ENCODE measurements around the gene SUN2. TPM values are rescaled to one million over a fixed set of nuclear protein-coding genes. Genes with fewer than 3 reads are reported as not detected.
A peak's percentile ranks its signal among the peaks of the same experiment; 100 is the strongest.

The SUN2 gene
- total RNA-seq, 1 donor from 2014 or later, result 148 TPM

DNA sequence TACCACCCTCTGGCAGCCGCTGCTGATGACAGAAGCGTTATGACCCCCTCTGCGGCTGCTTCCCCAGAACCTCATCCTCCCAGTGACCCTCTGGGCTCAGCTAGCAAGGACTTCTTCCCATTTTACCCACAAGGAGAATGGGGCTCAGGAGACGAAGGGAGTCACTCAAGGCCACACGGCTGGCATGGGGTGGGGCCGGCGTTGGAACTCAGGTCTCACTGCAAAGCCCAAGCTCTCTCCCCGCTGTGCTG, 16.8 kb upstream of the SUN2 start:
- no peak for DNase-seq (ENCODE audit: extremely low spot score, unreplicated experiment)
- TF ChIP-seq, protein P1, sequence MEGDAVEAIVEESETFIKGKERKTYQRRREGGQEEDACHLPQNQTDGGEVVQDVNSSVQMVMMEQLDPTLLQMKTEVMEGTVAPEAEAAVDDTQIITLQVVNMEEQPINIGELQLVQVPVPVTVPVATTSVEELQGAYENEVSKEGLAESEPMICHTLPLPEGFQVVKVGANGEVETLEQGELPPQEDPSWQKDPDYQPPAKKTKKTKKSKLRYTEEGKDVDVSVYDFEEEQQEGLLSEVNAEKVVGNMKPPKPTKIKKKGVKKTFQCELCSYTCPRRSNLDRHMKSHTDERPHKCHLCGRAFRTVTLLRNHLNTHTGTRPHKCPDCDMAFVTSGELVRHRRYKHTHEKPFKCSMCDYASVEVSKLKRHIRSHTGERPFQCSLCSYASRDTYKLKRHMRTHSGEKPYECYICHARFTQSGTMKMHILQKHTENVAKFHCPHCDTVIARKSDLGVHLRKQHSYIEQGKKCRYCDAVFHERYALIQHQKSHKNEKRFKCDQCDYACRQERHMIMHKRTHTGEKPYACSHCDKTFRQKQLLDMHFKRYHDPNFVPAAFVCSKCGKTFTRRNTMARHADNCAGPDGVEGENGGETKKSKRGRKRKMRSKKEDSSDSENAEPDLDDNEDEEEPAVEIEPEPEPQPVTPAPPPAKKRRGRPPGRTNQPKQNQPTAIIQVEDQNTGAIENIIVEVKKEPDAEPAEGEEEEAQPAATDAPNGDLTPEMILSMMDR (IDR thresholded peaks at IDR 0.05), result no peak
- peaks cover 2% of the 10 kb centered on the region for H3K4me1 Mint-ChIP-seq (ENCODE audit: unreplicated experiment)
- no peak overlapping the region for H3K27ac Mint-ChIP-seq (ENCODE audit: unreplicated experiment)
- no peaks in the 10 kb centered on the region for H3K27me3 Mint-ChIP-seq (ENCODE audit: unreplicated experiment)
- no peaks in the 10 kb centered on the region for H3K36me3 Mint-ChIP-seq (ENCODE audit: unreplicated experiment)
- H3K4me3 Mint-ChIP-seq (ENCODE audit: unreplicated experiment), result no peak overlapping the region
- H3K9me3 Mint-ChIP-seq (ENCODE audit: unreplicated experiment), result no peaks in the 10 kb centered on the region

DNA sequence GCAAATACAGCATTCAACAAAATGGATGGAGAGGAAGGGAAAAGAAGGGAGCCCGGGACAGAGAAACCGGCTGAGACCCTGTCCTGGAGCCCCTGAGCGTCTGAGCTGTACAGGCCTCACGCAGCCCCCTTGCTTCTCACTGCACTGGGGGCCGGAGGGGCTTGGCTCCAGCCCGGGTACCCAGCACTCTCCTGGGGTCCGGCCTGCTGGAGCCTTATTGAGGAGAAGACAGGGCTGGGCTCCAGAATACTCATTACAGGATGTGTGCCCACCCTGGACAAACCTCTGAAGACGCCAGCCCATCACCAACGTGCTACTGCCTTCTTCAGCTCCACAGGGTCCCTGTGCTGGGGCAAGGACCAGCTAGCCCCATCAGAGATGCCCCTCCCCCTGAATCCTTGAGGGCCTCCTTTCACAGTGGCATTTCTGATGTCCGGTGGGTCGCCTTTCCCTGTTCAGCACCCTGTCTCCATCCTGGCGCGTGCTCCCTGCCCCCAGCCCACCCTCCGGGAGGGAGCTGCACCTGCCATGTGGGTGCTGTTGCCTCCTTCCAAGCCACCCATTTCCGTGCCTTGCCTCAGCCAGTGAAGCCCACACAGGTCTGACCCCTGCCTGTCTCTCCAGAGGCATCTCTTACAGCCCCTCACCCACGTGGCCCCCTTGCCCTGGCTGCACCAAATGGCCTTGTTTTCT, 14.6 kb upstream of the SUN2 start:
- Mint-ChIP-seq H3K36me3 (ENCODE audit: unreplicated experiment) (no peaks in the 10 kb centered on the region), H3K9me3 (ENCODE audit: unreplicated experiment) (no peaks in the 10 kb centered on the region), H3K4me1 (ENCODE audit: unreplicated experiment) (peaks cover 2% of the 10 kb centered on the region), H3K4me3 (ENCODE audit: unreplicated experiment) (no peak overlapping the region), H3K27ac (ENCODE audit: unreplicated experiment) (no peak overlapping the region), H3K27me3 (ENCODE audit: unreplicated experiment) (no peaks in the 10 kb centered on the region)
- DNase-seq (ENCODE audit: extremely low spot score, unreplicated experiment), result no peak
- TF ChIP-seq, protein P1 (IDR thresholded peaks at IDR 0.05), result no peak

DNA sequence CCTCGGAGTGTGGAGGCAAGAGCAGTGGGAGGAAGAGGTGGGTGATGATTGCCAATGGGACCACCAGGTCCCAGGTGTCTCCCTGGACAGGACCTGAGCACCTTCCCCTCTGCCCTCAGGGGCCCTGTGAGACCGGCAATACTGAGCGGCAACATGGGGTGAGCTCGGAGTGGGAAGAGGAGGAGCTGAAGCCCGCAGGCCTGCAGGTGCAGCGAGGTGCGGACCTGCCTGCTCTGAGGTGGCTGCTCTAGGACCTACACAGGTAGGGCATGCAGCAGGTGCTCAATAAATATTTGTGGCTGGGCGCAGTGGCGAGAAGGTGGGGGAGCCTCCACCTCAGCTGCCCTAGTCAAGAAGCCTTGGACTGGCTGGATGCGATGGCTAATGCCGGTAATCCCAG, 12.2 kb upstream of the SUN2 start:
- Mint-ChIP-seq H3K4me3 (ENCODE audit: unreplicated experiment) (no peak overlapping the region), H3K27ac (ENCODE audit: unreplicated experiment) (no peak overlapping the region), H3K36me3 (ENCODE audit: unreplicated experiment) (no peaks in the 10 kb centered on the region), H3K4me1 (ENCODE audit: unreplicated experiment) (peaks cover 9% of the 10 kb centered on the region), H3K9me3 (ENCODE audit: unreplicated experiment) (no peaks in the 10 kb centered on the region), H3K27me3 (ENCODE audit: unreplicated experiment) (no peaks in the 10 kb centered on the region)
- no peak for DNase-seq (ENCODE audit: extremely low spot score, unreplicated experiment)
- TF ChIP-seq, protein P1 (IDR thresholded peaks at IDR 0.05), result no peak

DNA sequence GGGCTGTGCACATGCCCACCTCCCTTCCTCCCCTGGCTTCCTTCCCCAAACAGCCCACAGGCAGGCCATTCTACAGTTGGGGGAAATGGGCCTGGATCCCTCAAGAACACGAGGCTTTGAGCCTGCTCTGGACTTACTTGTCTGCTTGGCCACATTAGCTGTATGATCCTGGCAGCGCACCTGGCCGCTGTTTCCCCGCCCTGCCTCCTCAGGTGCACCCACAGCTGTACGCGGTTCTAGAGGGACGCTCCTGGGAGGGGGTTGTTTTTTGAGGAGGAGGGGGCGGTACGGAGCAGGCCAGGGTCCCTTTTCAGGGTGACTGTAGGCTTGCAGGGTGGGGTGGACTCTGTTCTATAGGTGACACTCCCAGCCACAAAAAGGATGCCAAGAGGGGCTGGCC, 11.5 kb upstream of the SUN2 start:
- Mint-ChIP-seq H3K27ac (ENCODE audit: unreplicated experiment) (no peak overlapping the region), H3K27me3 (ENCODE audit: unreplicated experiment) (no peaks in the 10 kb centered on the region), H3K4me3 (ENCODE audit: unreplicated experiment) (no peak overlapping the region), H3K9me3 (ENCODE audit: unreplicated experiment) (no peaks in the 10 kb centered on the region), H3K4me1 (ENCODE audit: unreplicated experiment) (peaks cover 11% of the 10 kb centered on the region), H3K36me3 (ENCODE audit: unreplicated experiment) (no peaks in the 10 kb centered on the region)
- no peak for DNase-seq (ENCODE audit: extremely low spot score, unreplicated experiment)
- TF ChIP-seq, protein P1 (IDR thresholded peaks at IDR 0.05), result no peak

DNA sequence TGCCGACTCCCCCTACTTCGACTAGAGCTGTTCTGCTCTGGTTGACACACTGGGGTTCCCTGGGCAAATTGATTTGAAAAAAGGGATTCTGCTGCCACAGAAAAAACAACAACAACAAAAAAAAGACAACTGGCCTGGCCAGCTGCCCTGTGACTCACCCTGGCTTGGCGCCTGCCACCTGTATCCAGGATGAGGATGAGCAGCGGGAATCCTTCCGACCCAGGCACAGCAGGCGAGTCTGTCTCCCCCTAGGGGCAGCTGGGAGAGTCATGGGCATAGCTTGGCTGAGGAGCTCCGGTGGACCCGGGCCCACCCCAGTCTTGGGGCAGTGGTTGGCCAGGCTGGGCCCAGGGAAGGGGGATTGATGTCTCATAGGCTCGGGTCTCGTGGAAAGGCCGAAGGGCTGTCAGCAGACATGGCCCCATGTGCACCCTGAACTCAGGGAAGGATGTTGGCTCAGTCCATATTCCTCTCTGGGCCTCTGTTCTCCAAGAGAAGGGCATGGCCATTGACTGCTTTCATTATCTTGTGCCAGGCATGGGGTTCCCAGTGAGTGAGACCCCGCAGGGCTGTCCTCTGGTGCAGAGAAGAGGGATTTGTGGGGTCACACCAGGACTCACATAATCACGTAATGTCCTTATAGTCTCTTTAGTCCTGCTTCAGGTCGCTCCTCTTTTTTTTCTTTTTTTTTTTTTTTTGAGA, 10.4 kb upstream of the SUN2 start:
- Mint-ChIP-seq H3K9me3 (ENCODE audit: unreplicated experiment) (no peaks in the 10 kb centered on the region), H3K4me3 (ENCODE audit: unreplicated experiment) (no peak overlapping the region), H3K4me1 (ENCODE audit: unreplicated experiment) (peaks cover 11% of the 10 kb centered on the region), H3K27me3 (ENCODE audit: unreplicated experiment) (no peaks in the 10 kb centered on the region), H3K36me3 (ENCODE audit: unreplicated experiment) (no peaks in the 10 kb centered on the region), H3K27ac (ENCODE audit: unreplicated experiment) (no peak overlapping the region)
- TF ChIP-seq, protein P1 (IDR thresholded peaks at IDR 0.05), result peak; percentile 75
- DNase-seq (ENCODE audit: extremely low spot score, unreplicated experiment), result no peak

Measured in osteocyte (in vitro differentiated cells).